ENCODE results near the gene ABCB11. TPM values are rescaled to one million over a fixed set of nuclear protein-coding genes. Genes with fewer than 3 reads are reported as not detected.

The ABCB11 gene
- total and polyA plus RNA-seq, 2 donors (not counting 3 experiments of a cell fraction or from before 2014, with no cell fraction given) = 0.22 to 0.44 TPM

- CTCF ChIA-PET = interaction anchor here (1.0 to 7.6 kb wide), 10 partner anchors 13 to 273 kb away, joined by 3 to 41 read pairs (median 4); partner anchors contain the start of gene DHRS9
- FAIRE-seq = no peak
- Histone ChIP-seq H4K20me1 (replicated peaks; ENCODE audit: control insufficient read depth, extremely low read depth, insufficient read depth, low read length) (no peaks in the 10 kb centered on the region), H3K9me3 (replicated peaks; ENCODE audit: control insufficient read depth, insufficient read depth, low read length) (peaks cover 3% of the 10 kb centered on the region), H3K36me3 (ENCODE audit: control insufficient read depth in 2 of 2, extremely low read depth in 1 of 2, insufficient read depth in 2 of 2, low read length in 2 of 2) (no peaks in the 10 kb centered on the region), H3K9ac (replicated peaks; ENCODE audit: extremely low read depth, insufficient read depth, low read length) (no peak overlapping the region), H3K4me3 (replicated peaks in 1 of 3; ENCODE audit: insufficient read depth in 1 of 3, low read depth in 1 of 3, low read length in 3 of 3) (no peak overlapping the region), H3K27me3 (ENCODE audit: control insufficient read depth in 2 of 2, insufficient read depth in 2 of 2, low read length in 2 of 2) (no peaks in the 10 kb centered on the region), H3K9me1 (replicated peaks; ENCODE audit: control insufficient read depth, extremely low read depth, insufficient read depth, low read length) (no peaks in the 10 kb centered on the region), H2AFZ (ENCODE audit: low read depth, low read length) (no peak overlapping the region), H3K79me2 (ENCODE audit: control insufficient read depth, insufficient read depth, low read length) (no peaks in the 10 kb centered on the region), H3K4me2 (ENCODE audit: insufficient read depth, low read length) (no peak overlapping the region), H3K4me1 (ENCODE audit: control insufficient read depth, extremely low read depth, insufficient read depth, low read length) (no peaks in the 10 kb centered on the region), H3K27ac (ENCODE audit: insufficient read depth, low read depth, low read length) (no peak overlapping the region)
- dilution Hi-C loops (cut with MboI; ENCODE audit: extremely low pct_ligation_motif_present, low sequenced_read_pairs) (no loop called here), intact Hi-C loops (cut with micrococcal nuclease) (loop anchor here (2.0 to 10.0 kb wide), 3 partner anchors 273 to 445 kb away; no protein-coding TSS in a partner anchor)
- DNase-seq (ENCODE audit: low read depth, low spot score) = no peak
- POLR2A ChIA-PET = no interaction called here
- no peak for TF ChIP-seq CTCF (IDR thresholded peaks at IDR 0.05; ENCODE audit: extremely low read depth in 1 of 2, insufficient read depth in 1 of 2, low read depth in 1 of 2, low read length in 2 of 2)
- no TSS peak for BruUV-seq (replicated peaks)
Observed at GRCh38 chr2:168949324-168949723, 81.8 kb downstream of the ABCB11 start.

GRCh38 chr2:168948621-168949212 is 82.4 kb downstream of the ABCB11 start:
- Histone ChIP-seq H3K4me3 (replicated peaks in 1 of 3; ENCODE audit: insufficient read depth in 1 of 3, low read depth in 1 of 3, low read length in 3 of 3) (no peak overlapping the region), H3K4me2 (ENCODE audit: insufficient read depth, low read length) (no peak overlapping the region), H2AFZ (ENCODE audit: low read depth, low read length) (no peak overlapping the region), H3K9me3 (replicated peaks; ENCODE audit: control insufficient read depth, insufficient read depth, low read length) (peaks cover 3% of the 10 kb centered on the region), H3K27ac (ENCODE audit: insufficient read depth, low read depth, low read length) (no peak overlapping the region), H3K4me1 (ENCODE audit: control insufficient read depth, extremely low read depth, insufficient read depth, low read length) (no peaks in the 10 kb centered on the region), H3K9me1 (replicated peaks; ENCODE audit: control insufficient read depth, extremely low read depth, insufficient read depth, low read length) (no peaks in the 10 kb centered on the region), H3K9ac (replicated peaks; ENCODE audit: extremely low read depth, insufficient read depth, low read length) (no peak overlapping the region), H3K36me3 (ENCODE audit: control insufficient read depth in 2 of 2, extremely low read depth in 1 of 2, insufficient read depth in 2 of 2, low read length in 2 of 2) (no peaks in the 10 kb centered on the region), H3K79me2 (ENCODE audit: control insufficient read depth, insufficient read depth, low read length) (no peaks in the 10 kb centered on the region), H4K20me1 (replicated peaks; ENCODE audit: control insufficient read depth, extremely low read depth, insufficient read depth, low read length) (no peaks in the 10 kb centered on the region), H3K27me3 (ENCODE audit: control insufficient read depth in 2 of 2, insufficient read depth in 2 of 2, low read length in 2 of 2) (no peaks in the 10 kb centered on the region)
- ChIA-PET CTCF (interaction anchor here (1.0 to 7.6 kb wide), 11 partner anchors 12 to 274 kb away, joined by 3 to 41 read pairs (median 5); partner anchors contain the start of gene DHRS9), POLR2A (no interaction called here)
- no TSS peak for BruUV-seq (replicated peaks)
- dilution Hi-C loops (cut with MboI; ENCODE audit: extremely low pct_ligation_motif_present, low sequenced_read_pairs) (no loop called here), intact Hi-C loops (cut with micrococcal nuclease) (loop anchor here (1.0 to 10.0 kb wide), 5 partner anchors 184 to 446 kb away; no protein-coding TSS in a partner anchor)
- peak; percentile 31 for DNase-seq (ENCODE audit: low read depth, low spot score)
- peak; percentile 64 for FAIRE-seq
- peak; percentile 55 to 58 for TF ChIP-seq CTCF (IDR thresholded peaks at IDR 0.05; ENCODE audit: extremely low read depth in 1 of 2, insufficient read depth in 1 of 2, low read depth in 1 of 2, low read length in 2 of 2)
- no peak for TF ChIP-seq POLR2A (IDR thresholded peaks at IDR 0.05; ENCODE audit: low read depth, low read length)

Data from endothelial cell of umbilical vein (primary cell).